K562 (cell line): Measurements from ENCODE around the gene ATF4. TPM values are rescaled to one million over a fixed set of nuclear protein-coding genes. Genes with fewer than 3 reads are reported as not detected.

Experiments used
- EP400 ChIP-seq: fragments of 450-650 bp; IDR thresholded peaks from 2 replicates; pipeline ENCODE4 v1.6.1; 2017; ENCODE audit warnings: antibody characterized with exemption, mild to moderate bottlenecking, moderate library complexity
- HDGF ChIP-seq: fragments of 450-650 bp; IDR thresholded peaks from 2 replicates; pipeline ENCODE4 v1.6.1; 2016
- KAT2B ChIP-seq: IDR thresholded peaks from one replicate; pipeline ENCODE4 v1.6.1; 2012; ENCODE audit warnings: low read depth, mild to moderate bottlenecking, control low read depth, inconsistent platforms, low read length, moderate library complexity
- MCM3 ChIP-seq: fragments of 450-650 bp; IDR thresholded peaks from 2 replicates; pipeline ENCODE4 v1.6.1; 2016
- MLLT1 ChIP-seq, 2 experiments: fragments of 450-650 bp; IDR thresholded peaks; 2 replicates each; pipeline ENCODE4 v1.6.1; 2016
- MXD1 ChIP-seq: fragments of 250-450 bp; sonication (Bioruptor Pico); IDR thresholded peaks from 2 replicates; pipeline ENCODE4 v1.8.0; 2021; ENCODE audit warnings: borderline replicate concordance, mild to moderate bottlenecking, moderate library complexity; ENCODE audit not compliant: poor library complexity, severe bottlenecking
- NR1H2 ChIP-seq: sonication (generic); formaldehyde crosslinking; IDR thresholded peaks from 2 replicates; pipeline ENCODE4 v1.4.0; 2020; ENCODE audit warnings: mild to moderate bottlenecking, missing genetic modification reagents
- NR3C1 ChIP-seq: sonication (generic); formaldehyde crosslinking; IDR thresholded peaks from 2 replicates; pipeline ENCODE4 v1.8.1; 2022; ENCODE audit warnings: missing genetic modification reagents
- RBBP5 ChIP-seq: fragments of 200-600 bp; sonication (generic); IDR thresholded peaks from 2 replicates; pipeline ENCODE4 v1.6.1; 2012; ENCODE audit warnings: borderline replicate concordance, mild to moderate bottlenecking, low read length, control low read depth, inconsistent platforms; ENCODE audit not compliant: insufficient read depth, poor library complexity, severe bottlenecking
- SMAD4 ChIP-seq: fragments of 250-450 bp; sonication (Bioruptor Pico); conservative IDR thresholded peaks from 2 replicates; pipeline ENCODE4 v1.8.0; 2021; ENCODE audit warnings: inconsistent platforms, mild to moderate bottlenecking, moderate library complexity
- TFAM ChIP-seq: fragments of 250-450 bp; sonication (Bioruptor Pico); conservative IDR thresholded peaks from 2 replicates; pipeline ENCODE4 v1.5.0; 2021; ENCODE audit warnings: mild to moderate bottlenecking, moderate library complexity
- ZFP30 ChIP-seq: fragments of 250-450 bp; sonication (Bioruptor Pico); IDR thresholded peaks from 2 replicates; pipeline ENCODE4 v1.8.0; 2022; ENCODE audit warnings: moderate library complexity, mild to moderate bottlenecking, inconsistent platforms, borderline replicate concordance
- ZNF316 ChIP-seq: fragments of 450-650 bp; IDR thresholded peaks from 2 replicates; pipeline ENCODE4 v1.6.1; 2016
- ZNF583 ChIP-seq: fragments of 250-450 bp; sonication (Bioruptor Pico); IDR thresholded peaks from 2 replicates; pipeline ENCODE4 v1.4.0; 2020
- polyA plus RNA-seq, 8 experiments: library from polyadenylated mRNA; depleted of rRNA in 4 of 8; stranded (reverse) in 5 of 8; unstranded in 3 of 8; fragments of >200 nt; fragmentation: Nextera tagmentation in 2 of 8; fragmentation: Illumina TruSeq in 1 of 8; extraction: Ambion mirVana in 2 of 8; extraction: Trizol in 1 of 8; gene quantifications; 2 replicates each; pipeline versions ENCODE4 v1.2.1 to v1.2.3, GENCODE V29; 2011 to 2014; ENCODE audit warnings: inconsistent platforms in 1 of 8, missing spikeins in 1 of 8
- total RNA-seq, 7 experiments: library from RNA; depleted of rRNA in 6 of 7; stranded (reverse); fragments of >200 nt in 6 of 7; fragmentation: Illumina TruSeq in 2 of 7; extraction: Trizol in 2 of 7; gene quantifications; 2 replicates each; pipeline versions ENCODE4 v1.2.1 to v1.2.3, GENCODE V29; 2011 to 2021; ENCODE audit warnings: low replicate concordance in 1 of 7
- TF ChIP-seq, protein P1 (sequence below): fragments of 450-650 bp; IDR thresholded peaks from 2 replicates; pipeline ENCODE4 v1.6.1; 2017; ENCODE audit warnings: antibody characterized with exemption
- TF ChIP-seq, protein P2 (sequence below): fragments of 450-650 bp; IDR thresholded peaks from 2 replicates; pipeline ENCODE4 v1.6.1; 2016; ENCODE audit warnings: missing biosample characterization, missing genetic modification characterization
- TF ChIP-seq, protein P3 (sequence below): fragments of 450-650 bp; formaldehyde crosslinking; IDR thresholded peaks from 2 replicates; pipeline ENCODE4 v1.4.0; 2020; ENCODE audit warnings: mild to moderate bottlenecking, moderate library complexity
- TF ChIP-seq, protein P4 (sequence below): IDR thresholded peaks from 3 replicates; pipeline ENCODE4 v1.6.1; 2011; ENCODE audit warnings: borderline replicate concordance, mild to moderate bottlenecking, moderate library complexity; ENCODE audit not compliant: insufficient read length; ENCODE audit errors: extremely low read depth

Gene ATF4
- total and polyA plus RNA-seq, 9 of the 15 experiments (the other 6 are each of a cell fraction or from before 2014, with no cell fraction given) = 93.1 to 723 (median 355) TPM

- TF ChIP-seq TFAM (CRISPR knock-in tag) (no peak), SMAD4 (CRISPR knock-in tag) (peak; percentile 59), EP400 (peak; percentile 34; the same call in 1 of the 2 replicates), ZNF583 (CRISPR knock-in tag) (no peak), NR1H2 (CRISPR knock-in tag) (no peak), ZFP30 (no peak), ZNF316 (no peak), HDGF (peak; percentile 65; the same call in 1 of the 2 replicates), NR3C1 (CRISPR knock-in tag) (no peak), MXD1 (no peak), KAT2B (no peak), MLLT1 (IDR thresholded peaks at IDR 0.05) (no peak; a peak in 1 of 4 replicates), RBBP5 (no peak), MCM3 (no peak)
- TF ChIP-seq, protein P1, sequence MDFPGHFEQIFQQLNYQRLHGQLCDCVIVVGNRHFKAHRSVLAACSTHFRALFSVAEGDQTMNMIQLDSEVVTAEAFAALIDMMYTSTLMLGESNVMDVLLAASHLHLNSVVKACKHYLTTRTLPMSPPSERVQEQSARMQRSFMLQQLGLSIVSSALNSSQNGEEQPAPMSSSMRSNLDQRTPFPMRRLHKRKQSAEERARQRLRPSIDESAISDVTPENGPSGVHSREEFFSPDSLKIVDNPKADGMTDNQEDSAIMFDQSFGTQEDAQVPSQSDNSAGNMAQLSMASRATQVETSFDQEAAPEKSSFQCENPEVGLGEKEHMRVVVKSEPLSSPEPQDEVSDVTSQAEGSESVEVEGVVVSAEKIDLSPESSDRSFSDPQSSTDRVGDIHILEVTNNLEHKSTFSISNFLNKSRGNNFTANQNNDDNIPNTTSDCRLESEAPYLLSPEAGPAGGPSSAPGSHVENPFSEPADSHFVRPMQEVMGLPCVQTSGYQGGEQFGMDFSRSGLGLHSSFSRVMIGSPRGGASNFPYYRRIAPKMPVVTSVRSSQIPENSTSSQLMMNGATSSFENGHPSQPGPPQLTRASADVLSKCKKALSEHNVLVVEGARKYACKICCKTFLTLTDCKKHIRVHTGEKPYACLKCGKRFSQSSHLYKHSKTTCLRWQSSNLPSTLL = no peak
- TF ChIP-seq, protein P2, sequence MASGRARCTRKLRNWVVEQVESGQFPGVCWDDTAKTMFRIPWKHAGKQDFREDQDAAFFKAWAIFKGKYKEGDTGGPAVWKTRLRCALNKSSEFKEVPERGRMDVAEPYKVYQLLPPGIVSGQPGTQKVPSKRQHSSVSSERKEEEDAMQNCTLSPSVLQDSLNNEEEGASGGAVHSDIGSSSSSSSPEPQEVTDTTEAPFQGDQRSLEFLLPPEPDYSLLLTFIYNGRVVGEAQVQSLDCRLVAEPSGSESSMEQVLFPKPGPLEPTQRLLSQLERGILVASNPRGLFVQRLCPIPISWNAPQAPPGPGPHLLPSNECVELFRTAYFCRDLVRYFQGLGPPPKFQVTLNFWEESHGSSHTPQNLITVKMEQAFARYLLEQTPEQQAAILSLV (tag) = no peak
- TF ChIP-seq, protein P3, sequence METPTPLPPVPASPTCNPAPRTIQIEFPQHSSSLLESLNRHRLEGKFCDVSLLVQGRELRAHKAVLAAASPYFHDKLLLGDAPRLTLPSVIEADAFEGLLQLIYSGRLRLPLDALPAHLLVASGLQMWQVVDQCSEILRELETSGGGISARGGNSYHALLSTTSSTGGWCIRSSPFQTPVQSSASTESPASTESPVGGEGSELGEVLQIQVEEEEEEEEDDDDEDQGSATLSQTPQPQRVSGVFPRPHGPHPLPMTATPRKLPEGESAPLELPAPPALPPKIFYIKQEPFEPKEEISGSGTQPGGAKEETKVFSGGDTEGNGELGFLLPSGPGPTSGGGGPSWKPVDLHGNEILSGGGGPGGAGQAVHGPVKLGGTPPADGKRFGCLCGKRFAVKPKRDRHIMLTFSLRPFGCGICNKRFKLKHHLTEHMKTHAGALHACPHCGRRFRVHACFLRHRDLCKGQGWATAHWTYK (CRISPR knock-in tag) = no peak
- TF ChIP-seq, protein P4, sequence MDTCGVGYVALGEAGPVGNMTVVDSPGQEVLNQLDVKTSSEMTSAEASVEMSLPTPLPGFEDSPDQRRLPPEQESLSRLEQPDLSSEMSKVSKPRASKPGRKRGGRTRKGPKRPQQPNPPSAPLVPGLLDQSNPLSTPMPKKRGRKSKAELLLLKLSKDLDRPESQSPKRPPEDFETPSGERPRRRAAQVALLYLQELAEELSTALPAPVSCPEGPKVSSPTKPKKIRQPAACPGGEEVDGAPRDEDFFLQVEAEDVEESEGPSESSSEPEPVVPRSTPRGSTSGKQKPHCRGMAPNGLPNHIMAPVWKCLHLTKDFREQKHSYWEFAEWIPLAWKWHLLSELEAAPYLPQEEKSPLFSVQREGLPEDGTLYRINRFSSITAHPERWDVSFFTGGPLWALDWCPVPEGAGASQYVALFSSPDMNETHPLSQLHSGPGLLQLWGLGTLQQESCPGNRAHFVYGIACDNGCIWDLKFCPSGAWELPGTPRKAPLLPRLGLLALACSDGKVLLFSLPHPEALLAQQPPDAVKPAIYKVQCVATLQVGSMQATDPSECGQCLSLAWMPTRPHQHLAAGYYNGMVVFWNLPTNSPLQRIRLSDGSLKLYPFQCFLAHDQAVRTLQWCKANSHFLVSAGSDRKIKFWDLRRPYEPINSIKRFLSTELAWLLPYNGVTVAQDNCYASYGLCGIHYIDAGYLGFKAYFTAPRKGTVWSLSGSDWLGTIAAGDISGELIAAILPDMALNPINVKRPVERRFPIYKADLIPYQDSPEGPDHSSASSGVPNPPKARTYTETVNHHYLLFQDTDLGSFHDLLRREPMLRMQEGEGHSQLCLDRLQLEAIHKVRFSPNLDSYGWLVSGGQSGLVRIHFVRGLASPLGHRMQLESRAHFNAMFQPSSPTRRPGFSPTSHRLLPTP = no peak
Observed at GRCh38 chr22:39528681-39529486, 8.5 kb downstream of the ATF4 start (continued).
